HG02938 (cell line): ENCODE results near the gene KRTAP9-7.
"Not testable (repeated sequence)": the region's sequence is repeated elsewhere in the genome, so short reads cannot be mapped to it uniquely, and the experiment has no call there.

Experiments
- ATAC-seq: cut with Tn5 transposase; IDR thresholded peaks from one replicate; pipeline ENCODE4 v1.9.1; 2021; ENCODE audit warnings: mild to moderate bottlenecking, moderate library complexity; ENCODE audit not compliant: unreplicated experiment

KRTAP9-7 gene, protein sequence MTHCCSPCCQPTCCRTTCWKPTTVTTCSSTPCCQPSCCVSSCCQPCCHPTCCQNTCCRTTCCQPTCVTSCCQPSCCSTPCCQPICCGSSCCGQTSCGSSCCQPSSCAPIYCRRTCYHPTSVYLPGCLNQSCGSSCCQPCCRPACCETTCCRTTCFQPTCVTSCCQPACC

DNA sequence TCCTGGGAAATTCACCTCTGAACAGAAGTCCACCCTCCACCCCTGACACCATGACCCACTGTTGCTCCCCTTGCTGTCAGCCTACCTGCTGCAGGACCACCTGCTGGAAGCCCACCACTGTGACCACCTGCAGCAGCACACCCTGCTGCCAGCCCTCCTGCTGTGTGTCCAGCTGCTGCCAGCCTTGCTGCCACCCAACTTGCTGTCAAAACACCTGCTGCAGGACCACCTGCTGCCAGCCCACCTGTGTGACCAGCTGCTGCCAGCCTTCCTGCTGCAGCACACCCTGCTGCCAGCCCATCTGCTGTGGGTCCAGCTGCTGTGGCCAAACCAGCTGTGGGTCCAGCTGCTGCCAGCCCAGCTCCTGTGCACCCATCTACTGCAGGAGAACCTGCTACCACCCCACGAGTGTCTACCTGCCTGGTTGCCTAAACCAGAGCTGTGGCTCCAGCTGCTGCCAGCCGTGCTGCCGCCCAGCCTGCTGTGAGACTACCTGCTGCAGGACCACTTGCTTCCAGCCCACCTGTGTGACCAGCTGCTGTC lies at the start of gene KRTAP9-7:
TSS of gene KRTAP9-7 (plus strand) at position 51 of the 543 bp plus-strand sequence. CDS start at position 51, 0 bp downstream.
- not testable (repeated sequence) for ATAC-seq

DNA sequence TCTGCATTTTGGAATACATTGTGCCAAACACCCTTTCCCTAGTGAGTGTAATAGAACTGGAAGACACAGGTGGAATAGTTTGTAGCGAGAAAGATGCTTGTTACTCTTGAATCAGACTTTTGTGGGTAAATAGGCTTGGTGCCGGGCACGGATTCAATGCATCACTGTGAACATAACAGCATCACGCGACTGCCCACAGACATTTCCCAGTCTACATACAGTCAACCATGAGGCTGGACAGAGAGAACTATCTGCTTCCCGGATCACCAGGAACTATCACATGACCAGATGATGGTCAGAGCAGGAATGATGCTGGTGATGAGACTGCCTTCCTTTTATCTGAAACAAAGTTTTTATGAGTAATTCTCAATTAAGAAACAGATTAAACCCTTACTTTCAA lies 49.4 kb upstream of the KRTAP9-7 start:
- no peak for ATAC-seq

DNA sequence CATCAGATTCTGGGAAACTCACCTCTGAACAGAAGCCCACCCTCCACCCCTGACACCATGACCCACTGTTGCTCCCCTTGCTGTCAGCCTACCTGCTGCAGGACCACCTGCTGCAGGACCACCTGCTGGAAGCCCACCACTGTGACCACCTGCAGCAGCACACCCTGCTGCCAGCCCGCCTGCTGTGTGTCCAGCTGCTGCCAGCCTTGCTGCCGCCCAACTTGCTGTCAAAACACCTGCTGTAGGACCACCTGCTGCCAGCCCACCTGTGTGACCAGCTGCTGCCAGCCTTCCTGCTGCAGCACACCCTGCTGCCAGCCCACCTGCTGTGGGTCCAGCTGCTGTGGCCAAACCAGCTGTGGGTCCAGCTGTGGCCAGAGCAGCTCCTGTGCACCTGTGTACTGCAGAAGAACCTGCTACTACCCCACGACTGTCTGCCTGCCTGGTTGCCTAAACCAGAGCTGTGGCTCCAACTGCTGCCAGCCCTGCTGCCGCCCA lies 48.9 kb upstream of the KRTAP9-7 start, which contains the start of gene KRTAP9-2:
TSS of gene KRTAP9-2 (plus strand) at position 51 of the 498 bp plus-strand sequence. CDS start at position 58, 7 bp downstream.
- ATAC-seq = not testable (repeated sequence)

DNA sequence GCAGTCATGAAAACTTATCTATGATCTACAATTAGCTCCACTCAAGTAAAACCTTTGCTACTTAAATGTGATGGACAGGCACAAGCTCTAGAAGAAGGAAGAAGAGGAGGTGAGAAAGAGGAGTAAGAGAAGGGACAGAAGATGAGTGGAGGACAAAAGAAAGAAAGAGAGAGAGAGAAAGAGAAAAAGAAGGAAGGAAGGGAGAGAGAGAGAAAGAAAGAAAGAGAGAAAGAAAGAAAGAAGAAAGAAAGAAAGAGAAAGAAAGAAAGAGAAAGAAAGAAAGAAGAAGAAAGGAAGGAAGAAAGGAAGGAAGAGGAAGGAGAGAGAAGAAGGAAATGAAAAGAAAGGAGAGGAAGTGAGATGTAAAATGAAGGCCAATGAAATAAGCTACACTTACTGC lies 45.4 kb upstream of the KRTAP9-7 start:
- no peak for ATAC-seq

DNA sequence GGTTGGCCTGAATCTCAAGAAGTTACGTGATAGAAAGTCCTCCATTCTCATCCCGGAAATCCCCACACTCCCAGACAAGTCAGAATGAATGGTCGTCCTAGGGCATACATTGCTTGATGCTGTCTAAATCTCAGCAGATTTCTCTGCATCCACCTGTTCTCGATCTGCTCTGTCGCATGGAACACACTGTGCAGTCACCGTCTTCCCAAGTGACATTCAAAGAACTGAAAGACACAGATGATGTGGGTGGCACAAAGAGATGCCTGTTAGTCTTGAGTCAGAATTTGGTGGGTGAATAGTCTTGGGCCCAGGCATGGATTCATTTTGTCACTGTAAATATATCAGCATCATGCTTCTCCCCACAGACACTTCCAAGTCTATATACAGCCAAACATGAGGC lies 43.8 kb upstream of the KRTAP9-7 start:
- no peak for ATAC-seq

DNA sequence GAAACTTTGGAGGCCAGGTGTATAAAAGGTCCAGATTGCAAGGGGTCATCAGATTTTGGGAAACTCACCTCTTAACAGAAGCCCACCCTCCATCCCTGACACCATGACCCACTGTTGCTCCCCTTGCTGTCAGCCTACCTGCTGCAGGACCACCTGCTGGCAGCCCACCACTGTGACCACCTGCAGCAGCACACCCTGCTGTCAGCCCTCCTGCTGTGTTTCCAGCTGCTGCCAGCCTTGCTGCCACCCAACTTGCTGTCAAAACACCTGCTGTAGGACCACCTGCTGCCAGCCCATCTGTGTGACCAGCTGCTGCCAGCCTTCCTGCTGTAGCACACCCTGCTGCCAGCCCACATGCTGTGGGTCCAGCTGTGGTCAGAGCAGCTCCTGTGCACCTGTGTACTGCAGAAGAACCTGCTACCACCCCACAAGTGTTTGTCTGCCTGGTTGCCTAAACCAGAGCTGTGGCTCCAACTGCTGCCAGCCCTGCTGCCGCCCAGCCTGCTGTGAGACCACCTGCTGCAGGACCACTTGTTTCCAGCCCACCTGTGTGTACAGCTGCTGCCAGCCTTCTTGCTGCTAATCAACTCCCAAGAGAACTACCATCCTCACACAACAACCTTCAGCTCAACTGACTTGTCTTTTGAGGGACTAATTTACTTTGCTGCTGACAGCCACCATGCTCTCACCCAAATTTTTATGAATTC lies 42.9 kb upstream of the KRTAP9-7 start, which contains the start of gene KRTAP9-3:
TSS of gene KRTAP9-3 (plus strand) at position 51 of the 707 bp plus-strand sequence. CDS start at position 104, 53 bp downstream.
- not testable (repeated sequence) for ATAC-seq

DNA sequence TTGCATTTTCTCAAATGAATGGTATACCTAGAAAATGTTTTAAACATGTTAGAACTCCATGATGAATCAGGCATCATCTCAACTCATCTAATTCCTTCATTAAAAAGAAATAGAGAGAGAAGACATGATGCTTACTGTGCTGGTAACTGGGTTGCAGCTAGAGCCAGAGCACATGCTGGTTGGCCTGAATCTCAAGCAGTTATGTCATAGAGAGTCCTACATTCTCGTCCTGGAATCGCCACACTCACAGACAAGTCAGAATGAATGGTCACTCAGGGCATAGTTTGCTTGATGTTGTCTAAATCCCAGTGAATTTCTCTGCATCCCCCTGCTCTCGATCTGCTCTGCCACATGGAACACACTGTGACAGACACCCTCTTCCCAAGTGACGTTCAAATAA lies 38.4 kb upstream of the KRTAP9-7 start:
- not testable (repeated sequence) for ATAC-seq

DNA sequence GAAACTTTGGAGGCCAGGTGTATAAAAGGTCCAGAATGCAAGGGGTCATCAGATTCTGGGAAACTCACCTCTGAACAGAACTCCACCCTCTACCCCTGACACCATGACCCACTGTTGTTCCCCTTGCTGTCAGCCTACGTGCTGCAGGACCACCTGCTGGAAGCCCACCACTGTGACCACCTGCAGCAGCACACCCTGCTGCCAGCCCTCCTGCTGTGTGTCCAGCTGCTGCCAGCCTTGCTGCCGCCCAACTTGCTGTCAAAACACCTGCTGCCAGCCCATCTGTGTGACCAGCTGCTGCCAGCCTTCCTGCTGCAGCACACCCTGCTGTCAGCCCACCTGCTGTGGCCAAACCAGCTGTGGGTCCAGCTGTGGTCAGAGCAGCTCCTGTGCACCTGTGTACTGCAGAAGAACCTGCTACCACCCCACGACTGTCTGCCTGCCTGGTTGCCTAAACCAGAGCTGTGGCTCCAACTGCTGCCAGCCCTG lies 37.5 kb upstream of the KRTAP9-7 start, which contains the start of gene KRTAP9-8:
TSS of gene KRTAP9-8 (plus strand) at position 51 of the 489 bp plus-strand sequence. CDS start at position 104, 53 bp downstream.
- not testable (repeated sequence) for ATAC-seq

DNA sequence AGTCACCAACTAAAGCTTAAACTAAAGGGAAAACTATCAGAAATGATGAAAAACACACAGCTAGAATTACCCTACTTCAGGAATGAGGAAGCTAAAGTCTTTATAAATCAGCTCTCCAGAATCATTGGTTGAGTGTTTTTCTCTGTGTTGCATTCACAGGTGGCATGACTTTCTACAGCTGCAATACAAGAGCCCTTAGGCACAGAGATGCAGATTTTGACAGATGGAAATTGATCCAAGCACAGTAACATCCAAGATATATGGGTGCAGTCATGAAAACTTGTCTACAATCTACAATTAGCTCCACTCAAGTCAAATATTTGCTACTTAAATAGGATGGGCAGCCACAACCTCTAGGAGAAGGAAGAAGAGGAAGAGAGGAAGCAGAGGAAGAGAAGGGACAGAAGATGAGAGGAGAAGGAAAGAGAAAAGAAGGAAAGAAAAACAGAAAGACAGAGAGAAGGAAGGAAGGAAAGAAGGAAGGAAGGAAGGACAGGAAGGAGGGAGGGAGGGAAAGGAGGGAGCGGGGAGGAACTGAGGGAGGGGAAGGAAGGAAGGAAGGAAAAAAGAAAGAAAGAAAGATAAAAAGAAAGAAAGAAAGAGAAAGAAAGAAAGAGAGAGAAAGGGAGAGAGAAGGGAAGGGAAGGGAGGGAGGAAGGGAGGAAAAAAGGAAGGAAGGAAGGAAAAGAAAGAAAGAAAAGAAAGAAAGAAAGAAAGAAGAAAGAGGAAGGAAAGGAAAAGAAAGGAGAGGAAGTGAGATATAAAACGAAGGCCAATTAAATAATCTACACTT lies 28.3 kb upstream of the KRTAP9-7 start:
- not testable (repeated sequence) for ATAC-seq

DNA sequence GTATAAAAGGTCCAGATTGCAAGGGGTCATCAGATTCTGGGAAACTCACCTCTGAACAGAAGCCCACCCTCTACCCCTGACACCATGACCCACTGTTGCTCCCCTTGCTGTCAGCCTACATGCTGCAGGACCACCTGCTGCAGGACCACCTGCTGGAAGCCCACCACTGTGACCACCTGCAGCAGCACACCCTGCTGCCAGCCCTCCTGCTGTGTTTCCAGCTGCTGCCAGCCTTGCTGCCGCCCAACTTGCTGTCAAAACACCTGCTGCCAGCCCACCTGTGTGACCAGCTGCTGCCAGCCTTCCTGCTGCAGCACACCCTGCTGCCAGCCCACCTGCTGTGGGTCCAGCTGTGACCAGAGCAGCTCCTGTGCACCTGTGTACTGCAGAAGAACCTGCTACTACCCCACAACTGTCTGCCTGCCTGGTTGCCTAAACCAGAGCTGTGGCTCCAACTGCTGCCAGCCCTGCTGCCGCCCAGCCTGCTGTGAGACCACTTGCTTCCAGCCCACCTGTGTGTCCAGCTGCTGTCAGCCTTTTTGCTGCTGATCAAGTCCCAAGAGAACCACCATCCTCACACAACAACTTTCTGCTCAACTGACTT lies 25.8 kb upstream of the KRTAP9-7 start, which contains the start of gene KRTAP9-4:
TSS of gene KRTAP9-4 (plus strand) at position 51 of the 604 bp plus-strand sequence. CDS start at position 85, 34 bp downstream.
- ATAC-seq = not testable (repeated sequence)

DNA sequence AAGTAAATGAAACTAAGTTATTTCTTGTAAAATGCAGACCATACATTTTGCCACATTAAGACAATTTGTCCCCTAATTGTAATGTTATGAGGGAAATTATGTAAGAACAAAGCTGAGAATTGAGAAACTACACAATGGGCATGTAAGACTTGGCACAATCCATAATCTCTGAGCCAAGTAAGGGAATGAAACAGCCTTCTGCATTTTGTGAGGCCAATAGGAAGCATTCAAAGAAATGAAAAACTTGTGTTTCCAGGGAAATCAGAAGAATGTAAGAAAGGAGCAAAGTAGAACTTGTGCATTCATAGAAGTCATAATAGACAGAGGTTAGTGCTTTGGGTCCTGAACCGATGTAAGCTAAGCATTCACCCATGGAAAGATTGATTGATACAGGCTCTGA lies 24.2 kb upstream of the KRTAP9-7 start:
- ATAC-seq = no peak

DNA sequence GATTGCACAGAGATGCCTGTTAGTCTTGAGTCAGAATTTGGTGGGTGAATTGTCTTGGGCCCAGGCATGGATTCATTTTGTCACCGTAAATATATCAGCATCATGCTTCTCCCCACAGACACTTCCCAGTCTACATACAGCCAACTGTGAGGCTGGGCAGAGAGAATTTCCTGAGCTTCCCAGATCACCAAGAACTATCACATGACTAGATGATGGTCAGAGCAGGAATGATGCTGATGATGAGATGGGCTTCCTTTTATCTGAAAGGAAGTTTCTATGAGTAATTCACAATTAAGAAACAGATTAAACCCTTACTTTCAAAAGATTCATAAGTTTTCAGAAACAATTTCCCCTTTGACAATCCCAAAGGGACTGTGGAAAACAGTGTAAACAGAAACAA lies 20.6 kb upstream of the KRTAP9-7 start:
- no peak for ATAC-seq

DNA sequence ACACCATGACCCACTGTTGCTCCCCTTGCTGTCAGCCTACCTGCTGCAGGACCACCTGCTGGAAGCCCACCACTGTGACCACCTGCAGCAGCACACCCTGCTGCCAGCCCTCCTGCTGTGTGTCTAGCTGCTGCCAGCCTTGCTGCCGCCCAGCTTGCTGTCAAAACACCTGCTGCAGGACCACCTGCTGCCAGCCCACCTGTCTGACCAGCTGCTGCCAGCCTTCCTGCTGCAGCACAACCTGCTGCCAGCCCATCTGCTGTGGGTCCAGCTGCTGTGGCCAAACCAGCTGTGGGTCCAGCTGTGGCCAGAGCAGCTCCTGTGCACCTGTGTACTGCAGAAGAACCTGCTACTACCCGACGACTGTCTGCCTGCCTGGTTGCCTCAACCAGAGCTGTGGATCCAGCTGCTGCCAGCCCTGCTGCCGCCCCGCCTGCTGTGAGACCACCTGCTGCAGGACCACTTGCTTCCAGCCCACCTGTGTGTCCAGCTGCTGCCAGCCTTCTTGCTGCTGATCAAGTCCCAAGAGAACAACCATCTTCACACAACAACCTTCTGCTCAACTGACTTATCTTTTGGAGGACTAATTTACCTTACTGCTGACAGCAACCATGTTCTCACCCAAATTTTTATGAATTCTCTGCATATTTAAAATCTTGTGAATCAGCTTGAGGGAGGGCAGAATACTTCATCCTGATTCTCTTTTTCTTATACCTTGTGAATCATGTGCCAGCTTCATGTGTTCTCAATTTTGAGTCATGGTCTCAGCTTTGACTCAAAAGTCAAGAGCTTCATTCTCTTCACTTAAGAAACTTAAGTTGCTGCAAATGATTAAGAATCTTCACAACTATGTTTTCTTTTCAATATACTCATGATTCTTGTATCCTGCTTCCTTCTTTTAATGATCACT lies 19.9 kb upstream of the KRTAP9-7 start, which contains the start of gene KRTAP9-9:
TSS of gene KRTAP9-9 (plus strand) at position 4 of the 910 bp plus-strand sequence.
- not testable (repeated sequence) for ATAC-seq

DNA sequence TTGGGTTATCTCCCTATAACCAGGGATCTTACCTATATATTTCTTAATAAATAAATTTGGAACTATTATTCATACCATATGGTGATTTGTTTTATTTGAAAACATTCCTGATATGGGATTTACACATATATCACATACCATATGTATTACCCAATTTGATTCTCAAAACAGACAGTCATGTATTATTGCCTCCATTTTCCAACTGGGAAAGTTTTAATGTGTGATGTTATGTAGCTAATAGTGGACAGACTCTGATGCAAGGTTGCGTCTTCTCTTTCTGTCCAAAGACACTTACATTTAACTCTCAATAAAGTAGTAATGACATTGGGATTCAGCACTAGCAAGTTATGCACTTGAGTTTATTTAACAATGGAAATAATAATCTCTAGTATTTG lies 19.2 kb upstream of the KRTAP9-7 start:
- ATAC-seq = no peak

DNA sequence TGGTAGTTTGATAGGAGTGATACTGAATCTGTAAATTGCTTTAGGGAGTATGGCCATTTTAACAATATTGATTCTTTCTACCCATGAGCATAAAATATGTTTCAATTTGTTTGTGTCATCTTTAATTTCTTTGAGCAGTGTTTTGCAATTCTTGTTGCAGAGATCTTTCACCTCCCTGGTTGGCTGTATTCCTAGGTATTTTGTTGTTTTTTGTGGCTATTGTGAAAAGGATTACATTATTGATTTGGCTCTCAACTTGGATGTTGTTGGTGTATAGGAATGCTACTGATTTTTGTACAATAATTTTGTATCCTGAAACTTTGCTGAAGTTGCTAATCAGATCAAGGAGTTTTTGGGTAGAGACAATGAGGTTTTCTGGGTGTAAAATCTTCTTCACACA lies 17.1 kb upstream of the KRTAP9-7 start:
- no peak for ATAC-seq

DNA sequence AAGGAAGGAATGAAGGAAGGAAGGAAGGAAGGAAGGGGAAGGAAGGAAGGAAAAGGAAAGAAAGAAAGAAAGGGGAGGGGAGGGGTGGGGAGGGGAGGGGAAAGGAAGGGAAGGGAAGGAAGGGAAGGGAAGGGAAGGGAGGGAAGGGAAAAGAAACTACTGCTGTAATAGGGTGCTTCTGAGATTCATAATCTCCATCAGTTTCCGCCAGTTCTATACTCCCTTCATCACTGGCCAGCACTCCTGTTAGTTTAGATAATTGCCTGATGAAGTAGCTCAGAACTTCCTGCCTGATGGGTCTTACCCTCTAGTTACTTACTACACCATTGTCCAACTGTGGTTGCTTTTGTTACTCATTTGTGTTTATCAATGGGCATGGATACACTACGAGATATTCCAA lies 12.3 kb upstream of the KRTAP9-7 start:
- ATAC-seq = no peak

DNA sequence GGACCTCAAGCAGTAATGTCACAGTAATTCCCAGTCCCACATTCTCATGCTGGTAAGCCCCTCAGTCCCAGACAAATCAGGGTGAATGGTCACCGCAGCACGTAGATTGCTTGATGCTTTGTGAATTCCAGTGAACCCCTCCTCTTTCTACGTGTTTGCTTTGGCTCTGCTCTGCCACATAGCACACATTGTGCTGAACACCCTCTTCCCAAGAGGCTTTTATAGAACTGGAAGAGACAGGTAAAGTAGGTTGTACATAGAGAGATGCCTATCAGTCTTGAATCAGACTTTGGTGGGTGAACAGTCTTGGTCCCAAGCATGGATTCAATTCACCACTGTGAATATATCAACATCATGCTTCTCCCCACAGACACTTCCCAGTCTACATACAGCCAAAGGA lies 10.9 kb upstream of the KRTAP9-7 start:
- ATAC-seq = no peak

DNA sequence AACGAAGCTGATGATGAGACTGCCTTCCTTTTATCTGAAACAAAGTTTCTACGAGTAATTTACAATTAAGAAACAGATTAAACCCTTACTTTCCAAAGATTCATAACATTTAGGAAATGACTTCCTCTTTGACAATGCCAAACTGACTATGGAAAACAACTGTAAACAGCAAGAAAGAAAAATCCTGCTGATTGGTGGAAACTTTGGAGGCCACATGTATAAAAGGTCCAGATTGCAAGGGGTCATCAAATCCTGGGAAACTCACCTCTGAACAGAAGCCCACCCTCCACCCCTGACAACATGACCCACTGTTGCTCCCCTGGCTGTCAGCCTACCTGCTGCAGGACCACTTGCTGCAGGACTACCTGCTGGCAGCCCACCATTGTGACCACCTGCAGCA lies 10.4 kb upstream of the KRTAP9-7 start, which contains the start of gene KRTAP9-6:
TSS of gene KRTAP9-6 (plus strand) at position 301 of the 400 bp plus-strand sequence. CDS start at position 301, 0 bp downstream.
- ATAC-seq = no peak

DNA sequence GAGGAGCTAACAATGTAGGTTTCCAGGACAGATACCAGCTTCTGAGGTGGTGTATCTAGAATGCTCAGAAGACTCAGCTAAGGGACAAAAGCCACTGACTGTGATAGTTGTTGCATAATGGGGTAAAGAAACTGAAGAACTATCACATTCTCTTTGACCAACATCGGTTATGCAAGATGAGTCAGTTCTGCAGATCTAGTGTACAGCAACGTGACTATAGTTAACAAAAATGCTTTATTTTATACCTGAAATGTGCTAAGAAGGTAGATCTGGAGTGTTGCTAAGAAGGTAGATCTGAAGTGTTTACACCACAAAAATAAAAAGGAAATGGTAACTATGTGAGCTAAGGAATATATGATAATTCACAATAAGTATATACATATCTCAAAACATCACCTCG lies 7.8 kb upstream of the KRTAP9-7 start:
- ATAC-seq = no peak
